K562 (cell line): ENCODE measurements around the gene LHB. TPM values are rescaled to one million over a fixed set of nuclear protein-coding genes. Genes with fewer than 3 reads are reported as not detected.

ENCODE experiments used
- ATF3 ChIP-seq, 2 experiments: fragments of 450-650 bp in 1 of 2; sonication (generic) in 1 of 2; formaldehyde crosslinking in 1 of 2; IDR thresholded peaks in 1 of 2; conservative IDR thresholded peaks in 1 of 2; 2 replicates each; pipeline versions ENCODE4 v1.6.1 to v1.8.1; 2016 to 2023; ENCODE audit warnings: mild to moderate bottlenecking in 2 of 2, moderate library complexity in 2 of 2, inconsistent platforms in 1 of 2, missing genetic modification reagents in 1 of 2
- ATF7 ChIP-seq: fragments of 450-650 bp; IDR thresholded peaks from 2 replicates; pipeline ENCODE4 v1.7.1; 2014; ENCODE audit warnings: mild to moderate bottlenecking, moderate library complexity
- FOXJ2 ChIP-seq: fragments of 200-800 bp; sonication (Bioruptor generic); IDR thresholded peaks from 2 replicates; pipeline ENCODE4 v1.6.1; 2016; ENCODE audit warnings: missing genetic modification characterization, missing compliant biosample characterization
- L3MBTL2 ChIP-seq: fragments of 450-650 bp; IDR thresholded peaks from 2 replicates; pipeline ENCODE4 v1.6.1; 2016; ENCODE audit warnings: mild to moderate bottlenecking, moderate library complexity
- MAZ ChIP-seq, 2 experiments: fragments of 450-650 bp in 1 of 2; sonication (generic) in 1 of 2; formaldehyde crosslinking; IDR thresholded peaks in 1 of 2; conservative IDR thresholded peaks in 1 of 2; 2 replicates each; pipeline versions ENCODE4 v1.4.0 to v1.5.0; 2020; ENCODE audit warnings: mild to moderate bottlenecking in 1 of 2, missing genetic modification reagents in 1 of 2
- MCM5 ChIP-seq: fragments of 450-650 bp; IDR thresholded peaks from 2 replicates; pipeline ENCODE4 v1.6.1; 2016; ENCODE audit warnings: low read depth
- NR2C2 ChIP-seq, 2 experiments: fragments of 200-800 bp in 1 of 2; sonication (Bioruptor generic) in 1 of 2; sonication (generic) in 1 of 2; formaldehyde crosslinking in 1 of 2; IDR thresholded peaks; 2 replicates each; pipeline versions ENCODE4 v1.6.1 to v1.8.0; 2016 to 2022; ENCODE audit warnings: mild to moderate bottlenecking in 1 of 2, missing compliant biosample characterization in 1 of 2, missing genetic modification characterization in 1 of 2, missing genetic modification reagents in 1 of 2
- NR4A1 ChIP-seq, 2 experiments: fragments of 250-450 bp in 1 of 2; fragments of 450-650 bp in 1 of 2; sonication (Bioruptor Pico) in 1 of 2; IDR thresholded peaks; 2 replicates each; pipeline versions ENCODE4 v1.4.0 to v1.6.1; 2016 to 2020; ENCODE audit warnings: mild to moderate bottlenecking in 2 of 2, missing compliant biosample characterization in 1 of 2, missing genetic modification characterization in 1 of 2, moderate library complexity in 1 of 2
- PBX2 ChIP-seq, 2 experiments: IDR thresholded peaks in 1 of 2; conservative IDR thresholded peaks in 1 of 2; 2 replicates each; pipeline ENCODE4 v1.6.1; 2016; ENCODE audit warnings: low read depth in 2 of 2, mild to moderate bottlenecking in 1 of 2, missing compliant biosample characterization in 1 of 2, missing genetic modification characterization in 1 of 2, moderate library complexity in 1 of 2
- PHB ChIP-seq: fragments of 250-450 bp; sonication (Bioruptor Pico); IDR thresholded peaks from 2 replicates; pipeline ENCODE4 v1.5.0; 2021
- POLR3A ChIP-seq: IDR thresholded peaks from 2 replicates; pipeline ENCODE4 v1.6.1; 2011; ENCODE audit warnings: borderline replicate concordance, mild to moderate bottlenecking, moderate library complexity; ENCODE audit not compliant: insufficient read length, insufficient read depth; ENCODE audit errors: extremely low read depth
- SUPT5H ChIP-seq: fragments of 450-650 bp; IDR thresholded peaks from 2 replicates; pipeline ENCODE4 v1.6.1; 2016
- ZBTB2 ChIP-seq: fragments of 450-650 bp; IDR thresholded peaks from 2 replicates; pipeline ENCODE4 v1.6.1; 2016; ENCODE audit warnings: antibody characterized with exemption
- ZMIZ1 ChIP-seq, 2 experiments: fragments of 150-350 bp in 1 of 2; IDR thresholded peaks; 2 replicates each; pipeline ENCODE4 v1.6.1; 2012 to 2016; ENCODE audit warnings: low read depth in 2 of 2, low read length in 2 of 2, mild to moderate bottlenecking in 1 of 2, moderate library complexity in 1 of 2
- ZNF217 ChIP-seq: sonication (generic); formaldehyde crosslinking; IDR thresholded peaks from 2 replicates; pipeline ENCODE4 v1.8.0; 2022; ENCODE audit warnings: mild to moderate bottlenecking, missing genetic modification reagents
- polyA plus RNA-seq, 8 experiments: library from polyadenylated mRNA; depleted of rRNA in 4 of 8; stranded (reverse) in 5 of 8; unstranded in 3 of 8; fragments of >200 nt; fragmentation: Nextera tagmentation in 2 of 8; fragmentation: Illumina TruSeq in 1 of 8; extraction: Ambion mirVana in 2 of 8; extraction: Trizol in 1 of 8; gene quantifications; 2 replicates each; pipeline versions ENCODE4 v1.2.1 to v1.2.3, GENCODE V29; 2011 to 2014; ENCODE audit warnings: inconsistent platforms in 1 of 8, missing spikeins in 1 of 8
- total RNA-seq, 7 experiments: library from RNA; depleted of rRNA in 6 of 7; stranded (reverse); fragments of >200 nt in 6 of 7; fragmentation: Illumina TruSeq in 2 of 7; extraction: Trizol in 2 of 7; gene quantifications; 2 replicates each; pipeline versions ENCODE4 v1.2.1 to v1.2.3, GENCODE V29; 2011 to 2021; ENCODE audit warnings: low replicate concordance in 1 of 7

Gene LHB
- total and polyA plus RNA-seq, 9 of the 15 experiments (the other 6 are each of a cell fraction or from before 2014, with no cell fraction given): 0.54 TPM; not detected in 8

GRCh38 chr19:48993175-48994034 lies 23.5 kb downstream of the LHB start, which contains the start of the genes GYS1 and RUVBL2 (continued):
- TF ChIP-seq MCM5 (no peak), ZNF217 (CRISPR knock-in tag) (no peak), FOXJ2 (tag) (0 out of 2 replicates have a peak, but pooled peaks have one; percentile 49), POLR3A (no peak), NR4A1 (CRISPR knock-in tag; IDR thresholded peaks at IDR 0.05) (no peak), NR4A1 (tag; IDR thresholded peaks at IDR 0.05) (no peak), MAZ (CRISPR knock-in tag; conservative IDR thresholded peaks at IDR 0.05 in 1 of 2, IDR thresholded peaks at IDR 0.05 in 1 of 2) (peak; percentile 95 to 96), L3MBTL2 (peak; percentile 56), ATF3 (IDR thresholded peaks at IDR 0.05) (no peak), ATF3 (CRISPR knock-in tag; conservative IDR thresholded peaks at IDR 0.05) (no peak; the same call in 1 of the 2 replicates), SUPT5H (peak; percentile 97), ZBTB2 (peak; percentile 89; the same call in 1 of the 2 replicates), ZMIZ1 (IDR thresholded peaks at IDR 0.05; ENCODE audit: low read depth in 2 of 2, low read length in 2 of 2) (peak in 1 of 2 experiments; percentile 48; a peak in 1 of 4 replicates), PBX2 (CRISPR knock-in tag; IDR thresholded peaks at IDR 0.05; ENCODE audit: low read depth) (peak; percentile 83), PBX2 (tag; conservative IDR thresholded peaks at IDR 0.05; ENCODE audit: low read depth) (peak; percentile 98), NR2C2 (CRISPR knock-in tag; IDR thresholded peaks at IDR 0.05) (no peak), NR2C2 (tag; IDR thresholded peaks at IDR 0.05) (peak; percentile 51; the same call in 1 of the 2 replicates), PHB (CRISPR knock-in tag) (no peak), ATF7 (peak; percentile 86)
